ENCODE measurements around the gene TLN1.
A peak's percentile ranks its signal among the peaks of the same experiment; 100 is the strongest.

Gene TLN1

GRCh38 chr9:35658968-35659220 is 73.1 kb downstream of the TLN1 start:
- Histone ChIP-seq H3K9ac (ENCODE audit: low read length) (peak overlapping the region; percentile 97), H3K27ac (ENCODE audit: low read depth, low read length, poor library complexity, severe bottlenecking) (peak overlapping the region; percentile 76), H3K4me3 (ENCODE audit: low read depth, low read length, poor library complexity, severe bottlenecking) (peak overlapping the region; percentile 90), H3K79me2 (ENCODE audit: insufficient read depth, low read length) (no peaks in the 10 kb centered on the region), H3K27me3 (ENCODE audit: insufficient read depth, low read length) (no peaks in the 10 kb centered on the region), H3K4me1 (ENCODE audit: insufficient read depth, low read length, severe bottlenecking) (peaks cover 63% of the 10 kb centered on the region), H3K4me2 (ENCODE audit: low read length) (peak overlapping the region; percentile 91), H3K9me3 (ENCODE audit: low read length) (no peaks in the 10 kb centered on the region), H2AFZ (ENCODE audit: low read length) (no peak overlapping the region), H4K20me1 (ENCODE audit: insufficient read depth, low read length) (no peaks in the 10 kb centered on the region), H3K9me2 (ENCODE audit: low read depth, low read length) (no peaks in the 10 kb centered on the region), H3F3A (ENCODE audit: insufficient read depth, low read length) (no peaks in the 10 kb centered on the region), H3K36me3 (ENCODE audit: insufficient read depth, low read length) (peaks cover 33% of the 10 kb centered on the region; the same call in 1 of the 2 replicates)
- no peak for TF ChIP-seq CTCF (IDR thresholded peaks at IDR 0.05; ENCODE audit: low read length)
- no peak for TF ChIP-seq EZH2 (IDR thresholded peaks at IDR 0.05; ENCODE audit: borderline replicate concordance, low read length)

GRCh38 chr9:35658137-35658967 is 73.6 kb downstream of the TLN1 start, which contains the start of gene CCDC107:
Gene CCDC107, plus strand, starts transcription at chr9:35658292. Its CDS starts 88 bp downstream, at chr9:35658380.
- Histone ChIP-seq H4K20me1 (ENCODE audit: insufficient read depth, low read length) (no peaks in the 10 kb centered on the region), H3F3A (ENCODE audit: insufficient read depth, low read length) (no peaks in the 10 kb centered on the region), H3K9ac (ENCODE audit: low read length) (peak within 1 kb of the TSS; percentile 97), H3K79me2 (ENCODE audit: insufficient read depth, low read length) (no peaks in the 10 kb centered on the region), H3K9me2 (ENCODE audit: low read depth, low read length) (no peaks in the 10 kb centered on the region), H3K4me1 (ENCODE audit: insufficient read depth, low read length, severe bottlenecking) (peaks cover 57% of the 10 kb centered on the region), H3K4me2 (ENCODE audit: low read length) (peak within 1 kb of the TSS; percentile 91), H3K9me3 (ENCODE audit: low read length) (no peaks in the 10 kb centered on the region), H3K27me3 (ENCODE audit: insufficient read depth, low read length) (no peaks in the 10 kb centered on the region), H2AFZ (ENCODE audit: low read length) (no peak within 1 kb of the TSS), H3K27ac (ENCODE audit: low read depth, low read length, poor library complexity, severe bottlenecking) (peak within 1 kb of the TSS; percentile 76), H3K36me3 (ENCODE audit: insufficient read depth, low read length) (peaks cover 33% of the 10 kb centered on the region; the same call in 1 of the 2 replicates), H3K4me3 (ENCODE audit: low read depth, low read length, poor library complexity, severe bottlenecking) (peak within 1 kb of the TSS; percentile 90)
- TF ChIP-seq EZH2 (IDR thresholded peaks at IDR 0.05; ENCODE audit: borderline replicate concordance, low read length) (no peak), CTCF (IDR thresholded peaks at IDR 0.05; ENCODE audit: low read length) (peak; percentile 77)

- H3K4me3 ChIP-seq (ENCODE audit: low read depth, low read length, poor library complexity, severe bottlenecking): peak within 1 kb of the TSS; percentile 90
- H3K9ac ChIP-seq (ENCODE audit: low read length): peak within 1 kb of the TSS; percentile 97
- no peaks in the 10 kb centered on the region for H4K20me1 ChIP-seq (ENCODE audit: insufficient read depth, low read length)
- no peaks in the 10 kb centered on the region for H3F3A ChIP-seq (ENCODE audit: insufficient read depth, low read length)
- H3K4me1 ChIP-seq (ENCODE audit: insufficient read depth, low read length, severe bottlenecking): peaks cover 50% of the 10 kb centered on the region
- H3K9me3 ChIP-seq (ENCODE audit: low read length): no peaks in the 10 kb centered on the region
- H3K36me3 ChIP-seq (ENCODE audit: insufficient read depth, low read length): peaks cover 26% of the 10 kb centered on the region; the same call in 1 of the 2 replicates
- TF ChIP-seq CTCF (IDR thresholded peaks at IDR 0.05; ENCODE audit: low read length) (peak; percentile 5; the same call in 1 of the 2 replicates), EZH2 (IDR thresholded peaks at IDR 0.05; ENCODE audit: borderline replicate concordance, low read length) (no peak)
- H2AFZ ChIP-seq (ENCODE audit: low read length): no peak within 1 kb of the TSS
- H3K9me2 ChIP-seq (ENCODE audit: low read depth, low read length): no peaks in the 10 kb centered on the region
- H3K4me2 ChIP-seq (ENCODE audit: low read length): peak within 1 kb of the TSS; percentile 91
- H3K79me2 ChIP-seq (ENCODE audit: insufficient read depth, low read length): no peaks in the 10 kb centered on the region
- H3K27me3 ChIP-seq (ENCODE audit: insufficient read depth, low read length): no peaks in the 10 kb centered on the region
- H3K27ac ChIP-seq (ENCODE audit: low read depth, low read length, poor library complexity, severe bottlenecking): peak within 1 kb of the TSS; percentile 76
These were observed 74.4 kb downstream of the TLN1 start, which contains the start of gene RMRP for GRCh38 chr9:35657546-35658136. Gene RMRP, minus strand, starts transcription at chr9:35658019.

All from OCI-LY1 (cell line).